GM23338 (cell line): ENCODE data around the gene RTN4RL1.

Experiments
- CREB1 ChIP-seq: fragments of 250-450 bp; sonication (Bioruptor Pico); IDR thresholded peaks from 2 replicates; pipeline ENCODE4 v1.5.0; 2020; ENCODE audit warnings: low read depth, mild to moderate bottlenecking, moderate library complexity
- CTCF ChIP-seq, 2 experiments: fragments of 200-600 bp in 1 of 2; sonication (generic) in 1 of 2; conservative IDR thresholded peaks; 2 replicates each; pipeline versions ENCODE4 v1.5.1 to v1.6.1; 2016 to 2017; ENCODE audit warnings: antibody characterized with exemption in 2 of 2, low read depth in 2 of 2, mild to moderate bottlenecking in 2 of 2, moderate library complexity in 1 of 2
- EZH2 ChIP-seq: fragments of 200-600 bp; sonication (generic); IDR thresholded peaks from one replicate; pipeline ENCODE4 v1.8.0; 2017; ENCODE audit warnings: antibody characterized with exemption, mild to moderate bottlenecking, low read depth; ENCODE audit not compliant: unreplicated experiment
- EZH2phosphoT487 ChIP-seq: fragments of 200-600 bp; sonication (generic); IDR thresholded peaks from one replicate; pipeline ENCODE4 v1.8.1; 2018; ENCODE audit warnings: antibody characterized with exemption; ENCODE audit not compliant: unreplicated experiment
- JUNB ChIP-seq: IDR thresholded peaks from one replicate; pipeline ENCODE4 v1.6.1; 2016; ENCODE audit warnings: antibody characterized with exemption; ENCODE audit not compliant: unreplicated experiment
- NANOG ChIP-seq: IDR thresholded peaks from 2 replicates; pipeline ENCODE4 v1.6.1; 2016; ENCODE audit warnings: antibody characterized with exemption, borderline replicate concordance
- POLR2AphosphoS5 ChIP-seq: IDR thresholded peaks from 2 replicates; pipeline ENCODE4 v1.6.1; 2016; ENCODE audit warnings: antibody characterized with exemption, low read depth
- REST ChIP-seq: IDR thresholded peaks from one replicate; pipeline ENCODE4 v1.6.1; 2018; ENCODE audit warnings: antibody characterized with exemption; ENCODE audit not compliant: unreplicated experiment

GRCh38 chr17:2018716-2019510 lies 6.2 kb downstream of the RTN4RL1 start:
- no peak for TF ChIP-seq CTCF (conservative IDR thresholded peaks at IDR 0.05; ENCODE audit: low read depth in 2 of 2)
- no peak for TF ChIP-seq EZH2
- no peak for TF ChIP-seq EZH2phosphoT487
- TF ChIP-seq REST = no peak
- no peak for TF ChIP-seq CREB1
- no peak for TF ChIP-seq POLR2AphosphoS5
- no peak for TF ChIP-seq NANOG
- no peak for TF ChIP-seq JUNB
